IPS-15b (cell line): ENCODE data around the gene UPF3B.
"Not testable (repeated sequence)": the region's sequence is repeated elsewhere in the genome, so short reads cannot be mapped to it uniquely, and the experiment has no call there.

Experiments
- H3K27me3 ChIP-seq: one replicate; pipeline ENCODE4 v1.6.1; 2013; ENCODE audit warnings: low read length; ENCODE audit not compliant: control insufficient read depth, insufficient read depth
- H3K36me3 ChIP-seq: one replicate; pipeline ENCODE4 v1.6.1; 2013; ENCODE audit warnings: low read length; ENCODE audit not compliant: control insufficient read depth, insufficient read depth
- H3K4me1 ChIP-seq: one replicate; pipeline ENCODE4 v1.6.1; 2013; ENCODE audit warnings: mild to moderate bottlenecking, low read length; ENCODE audit not compliant: control insufficient read depth, insufficient read depth
- H3K4me3 ChIP-seq: one replicate; pipeline ENCODE4 v1.5.1; 2013; ENCODE audit warnings: low read depth, low read length
- H3K9ac ChIP-seq: one replicate; pipeline ENCODE4 v1.6.1; 2013; ENCODE audit warnings: low read depth, mild to moderate bottlenecking, low read length
- H3K9me3 ChIP-seq: one replicate; pipeline ENCODE4 v1.6.1; 2013; ENCODE audit warnings: mild to moderate bottlenecking, low read length; ENCODE audit not compliant: control insufficient read depth, insufficient read depth

The UPF3B gene

GRCh38 chrX:119809185-119809666 lies 43.5 kb downstream of the UPF3B start:
- no peaks in the 10 kb centered on the region for H3K27me3 ChIP-seq
- no peaks in the 10 kb centered on the region for H3K36me3 ChIP-seq
- H3K4me1 ChIP-seq, result no peaks in the 10 kb centered on the region
- no peaks in the 10 kb centered on the region for H3K9me3 ChIP-seq
- no peak overlapping the region for H3K9ac ChIP-seq
- no peak overlapping the region for H3K4me3 ChIP-seq

GRCh38 chrX:119808461-119808860 lies 44.3 kb downstream of the UPF3B start:
- H3K36me3 ChIP-seq, H3K27me3 ChIP-seq, H3K9ac ChIP-seq, H3K4me3 ChIP-seq, H3K9me3 ChIP-seq, H3K4me1 ChIP-seq: not testable (repeated sequence)

GRCh38 chrX:119802546-119802945 lies 50.2 kb downstream of the UPF3B start:
- H3K9me3 ChIP-seq, result no peaks in the 10 kb centered on the region
- no peaks in the 10 kb centered on the region for H3K4me1 ChIP-seq
- H3K27me3 ChIP-seq, result no peaks in the 10 kb centered on the region
- no peaks in the 10 kb centered on the region for H3K36me3 ChIP-seq
- no peak overlapping the region for H3K4me3 ChIP-seq
- no peak overlapping the region for H3K9ac ChIP-seq

GRCh38 chrX:119801253-119802221 lies 51.2 kb downstream of the UPF3B start:
- Histone ChIP-seq H3K4me3 (no peak overlapping the region), H3K4me1 (no peaks in the 10 kb centered on the region), H3K9me3 (no peaks in the 10 kb centered on the region), H3K9ac (no peak overlapping the region), H3K27me3 (no peaks in the 10 kb centered on the region), H3K36me3 (no peaks in the 10 kb centered on the region)

- H3K4me1 ChIP-seq, result no peaks in the 10 kb centered on the region
- peak within 1 kb of the TSS; percentile 90 for H3K9ac ChIP-seq
- H3K36me3 ChIP-seq, result peaks cover 19% of the 10 kb centered on the region
- no peaks in the 10 kb centered on the region for H3K27me3 ChIP-seq
- no peaks in the 10 kb centered on the region for H3K9me3 ChIP-seq
- H3K4me3 ChIP-seq, result peak within 1 kb of the TSS; percentile 87
These were observed 61.1 kb downstream of the UPF3B start, which contains the start of gene RPL39 for GRCh38 chrX:119791437-119792231. RPL39 (minus strand) TSS chrX:119791630; CDS start chrX:119791576, 54 bp downstream.

- Histone ChIP-seq H3K36me3 (peaks cover 19% of the 10 kb centered on the region), H3K27me3 (no peaks in the 10 kb centered on the region)
These were observed 61.8 kb downstream of the UPF3B start for GRCh38 chrX:119790977-119791436.

GRCh38 chrX:119784747-119785446 lies 67.9 kb downstream of the UPF3B start:
- Histone ChIP-seq H3K4me3 (no peak overlapping the region), H3K27me3 (no peaks in the 10 kb centered on the region), H3K36me3 (peaks cover 31% of the 10 kb centered on the region), H3K4me1 (no peaks in the 10 kb centered on the region), H3K9me3 (no peaks in the 10 kb centered on the region), H3K9ac (no peak overlapping the region)

More at GRCh38 chrX:119790977-119791436, 61.8 kb downstream of the UPF3B start:
- Histone ChIP-seq H3K4me3 (peak overlapping the region; percentile 87), H3K9me3 (no peaks in the 10 kb centered on the region), H3K9ac (peak overlapping the region; percentile 90), H3K4me1 (no peaks in the 10 kb centered on the region)
